GM19023 (cell line): ENCODE data around the gene DKK3.

Experiments used
- ATAC-seq: cut with Tn5 transposase; IDR thresholded peaks from one replicate; pipeline ENCODE4 v1.9.1; 2021; ENCODE audit warnings: mild to moderate bottlenecking, moderate library complexity; ENCODE audit not compliant: unreplicated experiment

DKK3 gene

DNA sequence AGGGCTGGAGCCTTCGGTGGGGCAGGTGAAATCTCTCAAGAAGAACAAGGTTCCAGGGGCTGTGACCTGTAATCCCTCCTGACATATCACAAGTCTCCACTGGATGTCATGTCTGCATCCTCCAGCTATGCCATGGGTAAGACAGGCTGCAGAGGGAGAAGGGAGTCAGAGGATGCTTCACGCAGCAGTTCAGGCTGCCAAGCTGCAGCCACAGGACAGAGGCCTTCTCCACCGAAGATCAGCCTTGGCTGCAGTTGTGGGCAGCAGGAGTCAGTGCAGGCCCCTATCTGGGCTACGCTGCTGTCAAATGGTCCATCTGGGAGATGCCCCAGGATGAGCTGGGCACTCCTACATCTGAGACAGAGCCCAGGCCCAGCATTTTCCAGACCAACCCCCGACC is 25.0 kb downstream of the DKK3 start:
- no peak for ATAC-seq

DNA sequence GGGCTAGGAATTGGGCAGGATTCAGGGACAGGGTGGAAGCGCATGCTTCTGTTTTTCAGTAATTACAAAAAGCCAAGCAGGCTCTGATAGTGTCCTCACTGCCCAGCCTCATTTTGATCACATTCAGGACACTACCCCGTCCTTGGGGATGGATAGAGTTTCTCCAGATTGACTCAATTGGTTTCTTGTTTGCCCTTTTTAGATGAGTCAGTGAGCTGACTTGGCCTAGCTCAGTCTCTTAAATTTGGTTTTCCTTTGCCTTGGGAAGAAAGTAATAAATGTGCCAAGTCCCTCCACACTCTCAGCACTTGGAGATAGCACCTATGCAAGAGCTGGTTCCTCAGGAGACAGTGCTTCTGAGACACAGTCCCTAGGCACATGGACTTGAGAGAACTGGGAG is 25.5 kb downstream of the DKK3 start:
- ATAC-seq = no peak

DNA sequence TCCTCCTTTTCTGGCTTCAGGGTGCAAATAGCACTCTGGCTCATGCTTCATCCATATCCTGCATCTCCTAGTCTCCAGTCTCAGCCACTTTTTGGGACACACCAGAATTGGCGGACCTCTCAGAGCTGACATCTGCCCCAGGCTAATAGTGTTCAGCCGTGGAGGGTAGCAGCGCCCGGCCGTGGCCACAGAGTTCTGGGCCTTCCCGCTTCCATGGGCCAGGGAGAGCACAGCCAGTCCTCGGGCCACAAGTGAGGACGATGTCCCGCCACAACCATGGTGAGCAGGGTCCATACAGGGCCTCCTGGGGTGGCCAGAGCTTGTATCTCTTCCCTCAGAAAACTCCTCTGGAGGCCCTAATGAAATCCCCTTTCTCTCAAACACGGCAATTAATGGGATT is 26.0 kb downstream of the DKK3 start:
- ATAC-seq = no peak

DNA sequence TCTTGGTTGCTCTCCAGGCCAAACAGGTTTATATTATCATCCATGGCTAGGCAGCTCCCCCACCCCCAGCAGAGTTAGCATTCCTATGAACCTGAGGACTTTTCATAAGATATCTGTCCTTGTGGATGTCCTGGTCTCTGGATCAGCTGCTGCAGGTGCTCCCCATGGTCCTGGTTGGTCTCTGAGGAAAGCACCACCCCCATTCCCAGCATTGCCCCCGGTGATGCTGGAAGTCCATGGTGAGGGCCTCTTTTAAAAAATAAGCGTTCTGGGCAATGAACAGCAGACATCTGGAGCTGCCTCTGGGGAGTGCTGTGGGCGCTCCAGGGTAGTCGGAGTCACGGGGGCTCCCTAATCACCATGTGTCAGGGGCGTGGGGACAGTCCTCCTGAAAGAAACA is 26.6 kb downstream of the DKK3 start:
- no peak for ATAC-seq

DNA sequence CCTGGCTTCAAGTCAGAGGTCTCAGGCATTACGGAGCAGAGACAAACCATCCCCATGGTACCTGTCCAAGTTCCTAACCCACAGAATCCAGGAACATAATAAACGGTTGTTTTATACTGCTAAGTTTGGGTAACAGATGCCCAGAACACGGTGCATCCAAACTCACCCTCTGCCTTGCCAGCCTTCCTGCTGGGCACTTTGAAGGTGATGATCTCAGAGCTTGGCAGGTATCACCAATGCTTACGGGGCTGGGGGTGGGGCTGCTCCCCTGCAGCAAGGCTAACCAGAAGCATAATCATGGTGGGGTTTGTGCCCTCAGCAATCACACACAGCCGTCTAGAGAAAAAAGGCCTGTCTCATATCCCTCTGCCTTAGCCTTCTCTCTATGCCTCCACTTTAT is 27.1 kb downstream of the DKK3 start:
- no peak for ATAC-seq

DNA sequence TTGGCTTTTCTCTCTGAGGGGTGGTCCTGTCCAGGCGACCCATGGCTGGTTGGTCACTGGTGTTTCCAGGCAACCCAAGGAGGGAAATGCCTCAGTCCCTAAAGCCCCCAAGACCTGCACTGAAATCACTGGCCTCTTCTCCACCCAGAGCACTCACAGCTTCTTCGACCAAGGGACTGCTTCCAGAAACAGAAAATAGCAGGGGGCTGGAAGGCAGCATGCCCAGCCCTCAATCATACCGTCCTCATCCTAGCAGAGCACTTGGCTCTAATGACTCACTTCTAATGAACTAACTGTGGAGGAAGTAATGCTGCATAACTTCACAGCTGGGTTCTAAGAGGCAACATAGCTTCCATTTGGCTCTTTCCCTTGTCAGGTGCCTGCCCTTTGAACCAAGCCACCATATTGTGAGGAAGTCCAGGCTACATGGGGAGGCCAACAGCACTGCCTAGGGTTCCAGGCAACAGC is 27.6 kb downstream of the DKK3 start:
- no peak for ATAC-seq

DNA sequence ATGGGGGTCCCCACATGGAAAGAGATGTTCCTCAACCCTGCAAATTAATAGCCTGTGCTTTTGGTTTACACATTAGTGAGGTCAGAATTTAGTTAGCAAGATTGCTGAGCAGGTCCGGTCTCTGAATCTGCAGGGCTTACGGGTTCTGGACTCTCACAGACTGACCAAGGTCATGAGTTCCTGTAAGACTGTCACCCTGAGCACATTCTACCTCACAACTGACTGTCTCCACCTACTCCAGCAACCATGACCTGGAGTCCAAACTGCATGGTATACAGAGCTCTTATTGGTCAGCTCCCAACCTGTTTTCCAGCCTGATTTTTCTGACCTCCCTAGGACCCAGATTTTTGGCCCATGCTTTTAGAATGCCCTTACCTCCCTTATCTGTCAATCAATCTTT is 28.2 kb downstream of the DKK3 start:
- ATAC-seq = no peak

DNA sequence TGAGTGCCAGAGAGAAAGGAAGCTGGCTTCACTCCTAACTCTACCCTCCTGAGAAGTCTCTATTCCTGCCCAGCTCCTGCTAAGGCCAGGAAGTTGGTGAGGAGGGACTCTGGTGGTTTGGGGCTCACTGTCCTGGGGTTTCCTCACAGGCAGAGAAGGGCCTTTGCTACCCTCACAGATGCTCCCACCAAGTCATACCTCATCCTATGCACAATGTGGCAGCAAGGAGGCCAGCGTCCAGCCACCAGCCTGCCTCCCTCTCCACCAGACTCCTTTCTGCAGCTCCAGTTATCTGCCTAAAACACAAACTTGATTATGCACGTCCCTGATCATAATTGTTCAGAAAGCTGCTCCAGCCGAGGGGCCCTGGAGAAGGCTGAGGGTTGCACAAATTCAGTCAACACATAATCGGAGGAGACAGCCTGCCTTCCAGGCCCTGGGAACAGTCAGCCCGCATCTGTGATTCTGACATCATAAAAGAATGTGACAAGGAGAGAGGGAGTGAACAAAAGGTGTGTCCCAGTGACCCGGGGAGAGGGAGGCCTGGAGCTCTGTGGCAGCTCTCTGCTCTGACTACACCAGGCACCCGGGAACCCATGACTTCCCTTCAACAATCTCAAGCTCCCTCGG is 28.8 kb downstream of the DKK3 start:
- ATAC-seq = no peak

DNA sequence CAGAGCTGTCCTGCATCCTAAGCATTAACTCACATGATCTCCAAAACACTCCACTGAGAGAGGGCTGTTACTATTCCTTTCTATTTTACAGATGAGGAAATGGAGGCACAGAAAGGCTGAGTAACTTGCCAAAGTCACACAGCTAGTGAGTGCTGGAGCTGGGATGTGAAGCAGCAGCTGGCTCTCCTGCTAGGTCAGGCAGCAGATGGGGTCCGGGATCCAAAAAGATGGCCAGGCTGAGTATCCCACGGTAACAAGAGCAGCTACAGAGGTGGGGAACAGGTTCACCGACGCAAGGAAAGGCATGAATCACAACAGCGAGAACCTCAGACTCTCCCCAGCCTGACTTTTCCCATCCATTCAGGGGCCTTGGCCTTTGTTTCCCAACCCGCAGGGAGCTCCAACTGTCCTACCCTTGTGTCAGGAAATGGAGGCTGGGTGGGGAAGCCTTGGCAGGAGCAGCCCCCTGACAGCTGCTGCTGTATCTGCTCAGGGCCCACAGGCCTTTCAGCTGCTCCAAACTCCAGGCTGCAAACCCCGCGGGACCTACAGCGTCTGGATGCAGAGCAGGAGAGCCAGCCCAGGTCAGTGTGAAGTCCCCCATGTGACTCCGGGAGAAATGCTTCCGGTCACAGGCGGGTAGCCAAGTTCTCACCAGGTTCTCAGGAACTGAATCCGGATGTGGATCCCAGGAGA is 29.5 kb downstream of the DKK3 start:
- no peak for ATAC-seq

DNA sequence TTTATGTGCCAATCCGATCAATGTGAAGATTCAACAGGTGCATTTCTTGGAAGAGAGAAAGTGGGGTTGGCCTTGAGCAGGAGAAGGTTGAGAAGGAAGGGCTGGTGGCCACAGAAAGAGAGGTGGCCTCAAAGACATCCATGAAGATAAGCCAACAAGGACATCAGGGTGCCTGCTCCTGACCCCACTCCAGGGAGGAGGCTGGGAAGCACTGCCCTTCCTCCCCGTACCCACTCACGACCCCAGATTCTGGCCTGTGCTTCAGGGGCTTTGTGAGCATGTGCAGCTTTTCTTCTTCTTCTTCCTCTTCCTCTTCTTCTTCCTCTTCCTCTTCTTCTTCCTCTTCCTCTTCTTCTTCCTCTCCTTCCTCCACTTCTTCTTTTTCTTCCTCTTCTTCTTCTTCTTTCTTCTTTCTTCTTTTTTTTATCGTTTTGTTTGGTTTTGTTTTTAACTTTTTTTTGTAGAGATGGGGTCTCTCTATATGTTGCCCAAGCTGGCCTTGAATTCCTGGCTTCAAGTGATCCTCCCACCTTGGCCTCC is 30.3 kb downstream of the DKK3 start:
- ATAC-seq = no peak

DNA sequence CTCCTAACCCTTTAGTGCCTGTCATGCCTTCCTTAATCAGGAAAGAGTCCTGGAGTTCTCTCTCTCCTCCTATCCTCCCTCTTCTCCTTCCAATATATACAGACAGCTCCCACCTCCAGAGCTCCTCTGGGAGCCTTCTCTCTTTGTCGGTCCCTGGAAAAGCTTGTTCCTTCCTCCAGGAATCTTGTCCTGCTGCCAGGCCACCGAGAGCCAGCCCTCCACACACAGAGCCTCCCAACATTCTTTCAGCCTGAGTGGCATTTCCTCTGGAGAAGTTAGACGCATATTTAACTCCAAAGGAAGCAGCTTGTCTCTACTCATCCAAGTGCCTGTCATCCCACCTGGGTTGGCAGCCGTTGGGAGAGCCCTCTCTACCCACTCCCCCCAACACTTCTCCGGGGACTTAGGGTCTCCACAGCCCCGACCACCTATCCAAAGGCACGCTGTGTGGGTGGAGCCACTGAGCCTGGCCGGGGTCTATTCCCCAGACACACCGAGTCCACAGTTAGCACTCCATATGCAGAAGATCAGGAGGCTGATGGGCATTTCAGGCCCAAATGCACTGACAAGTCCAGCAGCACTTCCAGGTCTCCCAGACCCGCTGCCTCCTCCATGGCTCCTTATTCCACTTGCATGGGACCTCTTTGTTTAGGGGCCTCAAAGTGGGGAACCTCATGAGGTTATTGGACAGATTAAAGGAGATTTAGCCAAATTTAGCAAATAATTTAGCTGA is 31.1 kb downstream of the DKK3 start:
- no peak for ATAC-seq

DNA sequence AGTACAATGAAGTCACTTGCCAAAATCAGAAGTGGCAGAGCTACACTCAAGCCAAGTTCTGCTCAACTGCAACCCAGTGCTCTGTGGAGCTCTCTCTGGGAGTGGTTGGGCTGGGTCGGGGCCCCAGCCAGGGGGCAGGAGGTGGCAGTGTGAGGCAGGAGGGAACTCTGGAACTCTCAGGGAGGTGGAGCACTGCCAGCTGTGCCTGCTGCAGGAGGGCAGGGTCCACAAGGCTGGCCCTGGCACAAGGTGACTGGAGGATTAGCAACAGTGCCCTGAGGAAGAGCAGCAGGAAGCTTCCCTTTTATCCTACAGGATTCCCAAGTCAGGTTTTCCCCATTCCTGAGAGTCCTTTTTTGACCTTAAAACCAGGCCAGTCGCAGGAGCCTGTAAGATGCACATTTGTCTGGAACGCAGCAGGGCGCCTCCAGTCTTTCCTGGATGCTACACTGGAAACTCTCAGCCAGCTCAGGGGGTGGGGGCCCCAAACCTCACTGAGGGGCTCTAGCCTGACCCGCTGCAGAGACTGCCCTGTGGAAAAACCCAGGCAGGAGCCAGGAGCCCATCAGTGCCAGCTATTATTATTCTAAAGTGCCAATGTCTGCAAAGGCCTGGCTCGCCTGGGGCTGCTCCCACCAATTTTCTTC is 31.8 kb downstream of the DKK3 start:
- no peak for ATAC-seq

DNA sequence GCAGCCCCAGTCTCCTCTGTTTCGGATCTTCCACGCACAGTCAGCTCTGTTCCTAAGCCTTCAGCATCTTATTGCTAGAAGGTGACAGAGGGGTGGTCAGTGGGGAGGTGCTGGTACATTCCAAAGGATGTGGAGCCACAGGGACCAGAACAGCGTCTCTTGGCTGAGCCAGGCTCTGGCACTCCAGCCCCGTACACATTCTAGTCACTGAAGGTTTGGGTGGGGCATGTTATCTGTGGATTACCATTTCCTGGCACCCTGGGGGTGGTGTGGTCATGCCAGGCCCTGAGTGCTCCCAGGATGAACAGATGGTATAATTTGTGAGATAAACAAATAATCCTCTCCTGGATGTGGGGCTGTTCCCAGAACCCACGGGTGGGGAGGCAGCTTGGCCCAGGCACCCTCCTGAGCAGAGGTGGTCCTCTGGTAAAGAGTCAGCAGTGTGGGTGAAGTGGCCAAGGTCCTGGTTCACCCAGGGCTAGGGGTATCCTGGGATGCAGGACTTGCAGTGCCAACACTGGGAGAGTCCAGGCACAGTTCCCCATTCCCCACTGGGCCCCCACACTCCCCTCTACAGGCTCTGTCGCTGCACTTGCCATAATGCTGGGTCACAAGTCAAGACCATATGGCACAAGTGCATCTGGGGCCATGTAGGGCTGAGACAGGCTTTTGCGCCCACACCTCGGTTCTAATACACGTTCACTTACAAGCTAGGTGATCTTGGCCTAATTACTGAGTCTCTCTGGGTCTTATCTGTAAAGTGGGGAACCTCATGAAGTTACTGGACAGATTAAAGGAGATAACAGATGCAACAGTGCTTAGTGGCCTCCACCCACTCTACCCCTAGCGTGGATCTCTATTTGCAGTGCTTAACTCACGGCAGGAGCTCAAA is 33.0 kb downstream of the DKK3 start:
- ATAC-seq = no peak

DNA sequence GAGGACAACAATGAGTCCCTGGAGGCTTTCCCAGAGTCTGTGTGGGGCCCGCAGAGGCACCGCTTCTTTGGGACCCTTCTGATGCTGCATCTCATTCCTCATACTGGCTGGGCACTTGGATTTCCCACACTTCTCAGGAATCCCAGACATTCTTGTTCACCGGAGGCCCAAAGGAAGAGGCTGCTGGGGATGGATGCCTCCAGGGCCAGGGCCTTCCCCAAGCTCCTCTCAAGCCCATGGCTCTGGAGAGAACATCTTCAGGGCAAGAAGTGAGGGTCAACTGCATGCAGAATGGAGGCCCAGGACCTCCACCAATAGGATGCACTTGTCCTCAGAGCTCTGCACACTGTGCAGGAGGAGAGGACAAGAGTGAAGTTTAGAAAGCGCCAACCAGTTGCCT is 34.6 kb downstream of the DKK3 start:
- ATAC-seq = no peak

DNA sequence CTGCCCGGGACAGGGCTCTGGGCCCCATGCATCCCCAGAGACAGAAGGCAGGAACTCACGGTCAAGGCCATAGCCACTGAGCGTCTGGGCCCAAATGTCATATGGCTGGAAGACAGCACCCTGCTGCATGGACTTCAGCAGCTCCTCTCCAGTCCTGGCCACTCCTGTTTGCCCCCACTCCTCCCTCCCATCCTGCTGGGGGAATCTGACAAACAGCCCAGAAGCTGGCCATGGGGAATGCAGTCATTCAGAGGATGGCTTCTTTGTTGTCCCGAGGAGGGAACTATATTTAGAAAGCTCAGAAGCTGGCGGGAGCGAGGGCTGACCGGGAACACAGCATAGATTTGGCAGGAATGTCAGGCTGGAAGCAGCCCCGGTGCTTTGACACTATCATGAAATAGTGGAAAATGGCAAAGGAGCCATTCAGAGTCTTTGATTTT is 35.0 kb downstream of the DKK3 start:
- ATAC-seq = no peak

DNA sequence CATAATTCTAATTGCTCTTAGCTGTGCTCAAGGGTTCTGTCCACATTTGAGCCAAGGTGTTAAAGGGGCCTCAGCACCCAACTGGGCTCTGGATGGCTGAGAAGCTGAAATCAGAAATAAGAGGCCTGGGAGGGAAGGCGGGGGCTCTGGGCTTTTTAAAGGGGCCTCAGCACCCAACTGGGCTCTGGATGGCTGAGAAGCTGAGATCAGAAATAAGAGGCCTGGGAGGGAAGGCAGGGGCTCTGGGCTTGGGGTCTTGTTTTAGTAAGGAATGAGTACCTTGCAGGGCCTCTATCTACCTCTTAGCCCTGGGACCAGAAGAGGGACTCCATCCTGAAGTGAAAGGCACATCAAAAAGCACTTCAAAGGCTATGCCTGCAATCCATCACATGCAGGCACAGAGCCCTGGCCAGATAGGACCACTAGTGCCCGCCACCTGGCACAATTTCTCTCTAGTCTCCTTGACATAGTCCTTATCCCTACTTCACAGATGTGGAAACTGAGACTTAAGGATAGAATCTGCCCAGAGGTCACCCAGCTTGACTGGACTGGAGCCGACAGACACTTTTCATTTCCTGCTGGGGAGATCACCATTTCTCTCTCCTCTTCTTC is 35.6 kb downstream of the DKK3 start:
- ATAC-seq = no peak

DNA sequence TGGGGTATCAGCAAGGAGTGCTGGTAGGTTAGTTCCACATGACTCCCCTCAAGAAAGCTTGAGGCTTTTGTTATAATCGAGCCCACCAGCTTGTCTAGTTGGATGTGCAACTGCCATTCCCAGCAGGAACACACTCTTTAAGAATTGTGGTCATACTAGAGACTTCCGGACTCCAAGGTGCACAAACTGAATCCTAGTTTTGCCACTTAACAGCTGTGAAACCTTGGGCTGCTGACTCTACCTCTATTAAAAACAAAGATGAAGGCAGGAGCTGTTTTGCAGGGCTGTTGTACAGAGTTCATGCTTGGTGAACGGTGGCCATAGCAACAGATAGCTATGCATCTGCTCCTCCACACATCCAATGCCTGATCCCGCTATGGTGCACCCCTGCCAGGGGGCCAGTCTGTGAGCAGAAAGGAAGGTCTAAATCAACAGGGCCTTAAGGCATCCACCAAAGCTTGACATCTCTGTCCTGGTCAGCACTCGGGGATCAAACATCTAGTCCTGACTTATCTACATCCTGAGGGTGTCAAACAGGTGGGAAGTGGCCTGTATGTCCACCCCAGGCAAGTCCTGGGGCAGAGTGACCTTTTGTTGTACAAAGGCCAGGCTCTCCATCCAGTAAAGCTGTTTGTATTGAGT is 36.4 kb downstream of the DKK3 start:
- ATAC-seq = no peak

DNA sequence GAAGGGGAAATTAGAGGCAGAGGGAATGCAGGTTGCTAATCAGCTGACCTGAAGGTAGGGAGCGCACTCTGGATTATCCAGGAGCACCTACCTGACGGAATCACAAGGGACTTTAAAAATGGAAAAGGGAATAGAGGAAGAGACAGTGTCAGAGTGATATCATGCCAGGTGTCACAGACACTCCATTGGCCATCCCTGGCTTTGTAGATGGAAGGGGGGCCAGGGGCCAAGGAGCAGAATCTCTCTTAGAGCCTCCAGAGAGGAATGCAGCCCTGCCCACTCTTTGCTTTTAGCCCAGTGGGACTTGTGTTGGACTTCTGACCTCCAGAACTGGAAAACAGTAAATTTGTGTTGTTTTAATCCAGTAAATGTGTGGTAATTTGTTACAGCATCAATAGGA is 37.9 kb downstream of the DKK3 start:
- ATAC-seq = no peak
